A549 treated with ZK216348 at 1 μM for 4 hours (cell line): ENCODE data around the gene CLEC2L. TPM values are rescaled to one million over a fixed set of nuclear protein-coding genes. Genes with fewer than 3 reads are reported as not detected.

ENCODE experiments used
- total RNA-seq: library from RNA; stranded (reverse); fragments of 200-300 nt; extraction: Qiagen RNA extraction; gene quantifications from 5 replicates; pipeline ENCODE4 v1.2.3, GENCODE V29; 2022; ENCODE audit warnings: low read depth

Gene CLEC2L
- 0.25 TPM in 1 of 5 replicates, not detected in the others for total RNA-seq

DNA sequence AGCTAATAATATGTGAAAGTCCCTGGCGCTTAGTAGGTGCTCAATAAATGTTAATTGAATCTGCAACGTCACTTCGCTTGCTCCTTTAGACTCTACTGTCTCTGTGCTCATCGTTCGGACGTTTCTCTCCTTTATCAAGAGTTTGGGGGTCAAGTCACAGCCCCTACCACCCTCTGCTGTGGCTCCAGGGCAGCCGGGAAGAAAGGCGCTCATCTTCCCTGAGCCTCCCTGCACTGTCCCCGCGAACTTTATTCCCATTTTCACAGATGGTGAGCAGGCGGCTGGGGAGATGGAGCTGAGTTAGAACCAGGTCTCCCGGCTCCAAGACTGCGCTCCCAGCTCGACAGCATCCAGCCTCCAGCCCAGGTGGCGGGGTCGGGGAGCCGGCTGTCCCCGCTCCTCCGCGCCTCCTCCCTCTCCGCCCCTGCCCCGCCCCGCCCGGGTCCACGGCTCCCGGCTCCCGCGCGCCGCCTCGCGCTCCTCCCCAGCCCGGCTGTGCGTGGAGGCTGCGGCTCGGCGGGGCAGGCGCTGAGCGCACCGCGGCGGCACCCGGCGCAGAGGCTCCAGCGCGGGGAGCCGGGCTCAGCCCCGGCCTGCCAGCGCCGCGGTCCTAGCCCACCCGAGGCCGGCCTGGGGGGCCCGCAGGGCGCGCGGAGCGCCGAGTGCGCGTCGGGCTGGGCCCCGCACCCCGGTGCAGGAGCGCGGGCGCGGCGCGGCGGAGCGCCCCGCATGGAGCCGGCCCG lies at the start of gene CLEC2L:
CLEC2L (plus strand) TSS at position 487 of the 743 bp plus-strand sequence; CDS start at position 730, 243 bp downstream.

Other genes starting within 250 kb of the CLEC2L start
- gene FMC1, start 182.3 kb upstream of the CLEC2L start, total RNA-seq, result 10.4 to 40.1 TPM (median 26.5 TPM) in 5 replicates
- 31.2 to 44.7 TPM (median 39.0 TPM) in 5 replicates for gene LUC7L2, start 163.8 kb upstream of the CLEC2L start, total RNA-seq
- 0.64 to 1.4 TPM (median 1.2 TPM) in 5 replicates for gene KLRG2, start 40.0 kb upstream of the CLEC2L start, total RNA-seq